ENCODE results near the gene PRR5L. TPM values are rescaled to one million over a fixed set of nuclear protein-coding genes. Genes with fewer than 3 reads are reported as not detected.

The PRR5L gene
- total RNA-seq, 1 donor, result 0.54 TPM

DNA sequence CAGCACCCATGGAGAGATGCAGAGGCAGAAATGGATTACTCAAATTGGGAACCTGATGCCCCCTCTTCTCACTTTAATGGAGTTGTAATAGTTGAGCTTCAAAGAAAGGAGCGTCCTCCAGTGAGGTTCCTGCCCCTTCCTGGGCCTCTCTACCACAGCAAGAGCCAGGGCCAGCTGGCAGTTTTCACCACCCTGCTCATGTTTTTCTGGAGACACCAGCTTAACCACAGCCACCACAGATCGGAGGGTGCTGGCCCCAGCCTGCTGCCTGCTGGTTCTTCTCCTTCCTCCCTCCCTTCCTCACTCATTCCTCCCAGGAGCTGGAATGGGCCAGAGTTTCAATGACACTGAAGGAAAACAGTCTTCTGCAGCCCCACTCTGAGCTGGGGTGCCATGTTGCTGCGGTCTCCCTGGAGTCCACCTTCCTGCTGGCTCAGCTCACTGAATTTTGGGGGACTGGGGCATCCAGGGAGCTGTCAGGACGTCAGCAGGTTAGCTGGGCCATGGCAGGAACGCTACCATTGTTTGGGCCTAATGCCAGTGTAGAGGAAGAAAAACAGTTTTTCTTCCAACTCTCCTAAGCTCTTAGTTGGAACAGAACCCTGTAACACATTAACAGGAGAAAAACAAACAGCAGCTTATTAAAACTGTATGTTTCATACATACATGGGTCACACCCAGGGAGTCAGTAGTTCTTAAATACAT, 156.3 kb downstream of the PRR5L start:
- peak; percentile 59 for DNase-seq (ENCODE audit: low read depth)
- TF ChIP-seq, protein P1, sequence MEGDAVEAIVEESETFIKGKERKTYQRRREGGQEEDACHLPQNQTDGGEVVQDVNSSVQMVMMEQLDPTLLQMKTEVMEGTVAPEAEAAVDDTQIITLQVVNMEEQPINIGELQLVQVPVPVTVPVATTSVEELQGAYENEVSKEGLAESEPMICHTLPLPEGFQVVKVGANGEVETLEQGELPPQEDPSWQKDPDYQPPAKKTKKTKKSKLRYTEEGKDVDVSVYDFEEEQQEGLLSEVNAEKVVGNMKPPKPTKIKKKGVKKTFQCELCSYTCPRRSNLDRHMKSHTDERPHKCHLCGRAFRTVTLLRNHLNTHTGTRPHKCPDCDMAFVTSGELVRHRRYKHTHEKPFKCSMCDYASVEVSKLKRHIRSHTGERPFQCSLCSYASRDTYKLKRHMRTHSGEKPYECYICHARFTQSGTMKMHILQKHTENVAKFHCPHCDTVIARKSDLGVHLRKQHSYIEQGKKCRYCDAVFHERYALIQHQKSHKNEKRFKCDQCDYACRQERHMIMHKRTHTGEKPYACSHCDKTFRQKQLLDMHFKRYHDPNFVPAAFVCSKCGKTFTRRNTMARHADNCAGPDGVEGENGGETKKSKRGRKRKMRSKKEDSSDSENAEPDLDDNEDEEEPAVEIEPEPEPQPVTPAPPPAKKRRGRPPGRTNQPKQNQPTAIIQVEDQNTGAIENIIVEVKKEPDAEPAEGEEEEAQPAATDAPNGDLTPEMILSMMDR (IDR thresholded peaks at IDR 0.05; ENCODE audit: insufficient read depth, low read length), result no peak

GRCh38 chr11:36452961-36453360, 156.9 kb downstream of the PRR5L start:
- H3K4me3 ChIP-seq (ENCODE audit: low read depth, low read length), result no peak overlapping the region
- TF ChIP-seq, protein P1 (IDR thresholded peaks at IDR 0.05; ENCODE audit: insufficient read depth, low read length), result no peak
- DNase-seq (ENCODE audit: low read depth), result no peak

More for the DNA sequence above, 156.3 kb downstream of the PRR5L start:
- H3K4me3 ChIP-seq (ENCODE audit: low read depth, low read length), result no peak overlapping the region

GRCh38 chr11:36453678-36454077, 157.6 kb downstream of the PRR5L start:
- H3K4me3 ChIP-seq (ENCODE audit: low read depth, low read length), result no peak overlapping the region
- DNase-seq (ENCODE audit: low read depth), result no peak
- TF ChIP-seq, protein P1 (IDR thresholded peaks at IDR 0.05; ENCODE audit: insufficient read depth, low read length), result no peak

DNA sequence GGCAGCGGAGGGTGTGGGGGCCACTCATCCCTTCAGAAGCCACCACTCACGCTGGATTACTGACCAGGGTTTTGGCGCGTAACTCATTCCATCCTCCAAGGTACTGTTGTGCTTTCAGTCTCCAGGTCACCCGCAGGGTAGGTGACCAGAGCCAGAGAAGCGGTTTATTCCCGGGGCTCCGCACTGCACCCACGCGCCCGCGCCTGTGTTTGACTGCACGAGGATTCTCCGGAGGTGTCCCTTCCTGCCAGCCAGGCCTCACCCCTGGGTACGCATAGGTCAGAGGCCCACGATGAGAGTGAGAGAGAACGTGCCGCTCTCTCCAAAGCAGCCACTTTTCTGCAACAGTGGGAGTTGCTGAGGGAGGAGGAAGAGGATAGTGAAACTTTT, 158.5 kb downstream of the PRR5L start:
- TF ChIP-seq, protein P1 (IDR thresholded peaks at IDR 0.05; ENCODE audit: insufficient read depth, low read length), result no peak
- no peak overlapping the region for H3K4me3 ChIP-seq (ENCODE audit: low read depth, low read length)
- DNase-seq (ENCODE audit: low read depth), result no peak

- no peak for DNase-seq (ENCODE audit: low read depth)
- TF ChIP-seq, protein P1 (IDR thresholded peaks at IDR 0.05; ENCODE audit: insufficient read depth, low read length), result no peak
- no peak overlapping the region for H3K4me3 ChIP-seq (ENCODE audit: low read depth, low read length)
Measured at GRCh38 chr11:36454941-36455631, 159.0 kb downstream of the PRR5L start.

GRCh38 chr11:36455658-36456111, 159.6 kb downstream of the PRR5L start:
- peak; percentile 95 for DNase-seq (ENCODE audit: low read depth)
- no peak overlapping the region for H3K4me3 ChIP-seq (ENCODE audit: low read depth, low read length)
- TF ChIP-seq, protein P1 (IDR thresholded peaks at IDR 0.05; ENCODE audit: insufficient read depth, low read length), result peak; percentile 10

Measured in fibroblast of the aortic adventitia (primary cell).